NT2/D1 (cell line): ENCODE results near the gene BICRA.

Source experiments
- SUZ12 ChIP-seq: IDR thresholded peaks from 2 replicates; pipeline ENCODE4 v1.6.1; 2011; ENCODE audit not compliant: insufficient read length, insufficient read depth; ENCODE audit errors: extremely low read depth
- ZNF274 ChIP-seq: IDR thresholded peaks from 2 replicates; pipeline ENCODE4 v1.6.1; 2011; ENCODE audit warnings: mild to moderate bottlenecking, low read depth, low read length

- TF ChIP-seq ZNF274 (no peak), SUZ12 (no peak)
These were observed 121.0 kb downstream of the BICRA start for GRCh38 chr19:47729799-47730520.
